K562 (cell line): ENCODE results near the gene KPNA4. TPM values are rescaled to one million over a fixed set of nuclear protein-coding genes. Genes with fewer than 3 reads are reported as not detected.

Source experiments
- CREB3L1 ChIP-seq: fragments of 450-650 bp; IDR thresholded peaks from 2 replicates; pipeline ENCODE4 v1.6.1; 2014; ENCODE audit warnings: low read depth, mild to moderate bottlenecking, moderate library complexity, borderline replicate concordance
- ETV1 ChIP-seq: fragments of 450-650 bp; conservative IDR thresholded peaks from 2 replicates; pipeline ENCODE4 v1.6.1; 2016; ENCODE audit warnings: missing genetic modification characterization, control low read depth, low read depth, missing compliant biosample characterization
- MGA ChIP-seq: fragments of 450-650 bp; IDR thresholded peaks from 2 replicates; pipeline ENCODE4 v1.6.1; 2016; ENCODE audit warnings: mild to moderate bottlenecking, moderate library complexity
- NRF1 ChIP-seq, 2 experiments: fragments of 450-650 bp; IDR thresholded peaks in 1 of 2; conservative IDR thresholded peaks in 1 of 2; 2 replicates each; pipeline ENCODE4 v1.6.1; 2014; ENCODE audit warnings: mild to moderate bottlenecking in 2 of 2
- TEAD1 ChIP-seq, 2 experiments: fragments of 450-650 bp in 1 of 2; sonication (generic) in 1 of 2; formaldehyde crosslinking; IDR thresholded peaks; 2 replicates each; pipeline versions ENCODE4 v1.4.0 to v1.8.0; 2020 to 2022; ENCODE audit warnings: mild to moderate bottlenecking in 2 of 2, missing genetic modification reagents in 1 of 2
- U2AF1 ChIP-seq: fragments of 200-400 bp; formaldehyde crosslinking; optimal IDR thresholded peaks from 2 replicates; pipeline ENCODE3; 2017; ENCODE audit warnings: mild to moderate bottlenecking, low read depth, low read length, moderate library complexity
- polyA plus RNA-seq, 8 experiments: library from polyadenylated mRNA; depleted of rRNA in 4 of 8; stranded (reverse) in 5 of 8; unstranded in 3 of 8; fragments of >200 nt; fragmentation: Nextera tagmentation in 2 of 8; fragmentation: Illumina TruSeq in 1 of 8; extraction: Ambion mirVana in 2 of 8; extraction: Trizol in 1 of 8; gene quantifications; 2 replicates each; pipeline versions ENCODE4 v1.2.1 to v1.2.3, GENCODE V29; 2011 to 2014; ENCODE audit warnings: inconsistent platforms in 1 of 8, missing spikeins in 1 of 8
- total RNA-seq, 7 experiments: library from RNA; depleted of rRNA in 6 of 7; stranded (reverse); fragments of >200 nt in 6 of 7; fragmentation: Illumina TruSeq in 2 of 7; extraction: Trizol in 2 of 7; gene quantifications; 2 replicates each; pipeline versions ENCODE4 v1.2.1 to v1.2.3, GENCODE V29; 2011 to 2021; ENCODE audit warnings: low replicate concordance in 1 of 7

Gene KPNA4
- total and polyA plus RNA-seq, 9 of the 15 experiments (the other 6 are each of a cell fraction or from before 2014, with no cell fraction given) = 13.9 to 66.6 (median 34.5) TPM

- TF ChIP-seq MGA = peak; percentile 99
- TF ChIP-seq CREB3L1 = 0 out of 2 replicates have a peak, but pooled peaks have one; percentile 66
- no peak for TF ChIP-seq U2AF1
- peak in 1 of 2 experiments; percentile 77; a peak in 1 of 4 replicates for TF ChIP-seq TEAD1 (CRISPR knock-in tag; IDR thresholded peaks at IDR 0.05)
- TF ChIP-seq NRF1 (conservative IDR thresholded peaks at IDR 0.05 in 1 of 2, IDR thresholded peaks at IDR 0.05 in 1 of 2) = peak; percentile 57 to 66; a peak in 3 of 4 replicates
- peak; percentile 55; the same call in 1 of the 2 replicates for TF ChIP-seq ETV1 (tag)
Measured at GRCh38 chr3:160565442-160566403, at the start of gene KPNA4 (continued).
